Measurements from ENCODE around the gene CDK5RAP3. TPM values are rescaled to one million over a fixed set of nuclear protein-coding genes. Genes with fewer than 3 reads are reported as not detected.

CDK5RAP3 gene
- total and polyA plus RNA-seq, 2 of the 13 experiments (the other 11 are each of a cell fraction or from before 2014, with no cell fraction given): 128 to 154 TPM

DNA sequence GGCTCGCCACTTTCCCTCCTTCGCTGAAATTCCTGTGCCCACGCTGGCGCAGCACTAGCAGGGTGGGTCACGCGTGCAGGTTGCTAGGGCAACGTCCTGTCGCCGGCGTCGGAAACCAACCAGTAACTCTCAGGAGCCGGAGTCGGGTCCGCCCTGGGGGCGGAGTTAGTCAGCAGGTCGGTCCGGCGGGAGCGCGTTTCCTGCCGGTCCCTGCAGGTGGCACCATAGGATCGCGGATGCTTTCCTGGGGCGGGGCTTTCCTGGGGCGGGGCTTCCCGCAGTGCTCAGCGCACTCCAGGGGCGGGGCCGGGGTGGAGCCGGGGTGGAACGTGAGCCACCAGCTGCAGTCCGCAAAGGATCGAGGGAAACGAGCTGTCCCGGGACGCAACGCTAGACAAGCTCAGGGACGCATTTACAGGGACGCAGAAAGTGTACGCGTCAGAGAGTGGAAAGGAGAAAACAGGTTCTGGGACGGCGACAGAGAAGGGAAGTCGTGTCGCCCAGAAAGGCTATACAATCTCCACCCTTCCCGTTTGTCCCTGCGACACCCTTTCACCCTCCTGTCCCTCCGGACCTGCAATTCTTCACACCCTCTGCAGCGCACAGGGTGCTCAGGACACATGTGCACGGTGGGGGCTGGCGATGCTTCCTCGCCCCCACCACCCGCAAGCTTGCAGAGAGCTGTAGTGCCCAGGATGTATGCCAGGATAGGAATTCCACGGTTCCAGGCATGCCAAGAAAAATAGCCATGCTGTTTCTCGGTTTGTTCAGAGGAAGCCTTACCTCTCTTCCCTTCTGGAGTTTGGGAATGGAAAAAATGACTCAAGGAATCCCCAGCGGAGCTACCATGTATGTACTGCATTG, 54.4 kb downstream of the CDK5RAP3 start (continued):
- TF ChIP-seq, protein P1, sequence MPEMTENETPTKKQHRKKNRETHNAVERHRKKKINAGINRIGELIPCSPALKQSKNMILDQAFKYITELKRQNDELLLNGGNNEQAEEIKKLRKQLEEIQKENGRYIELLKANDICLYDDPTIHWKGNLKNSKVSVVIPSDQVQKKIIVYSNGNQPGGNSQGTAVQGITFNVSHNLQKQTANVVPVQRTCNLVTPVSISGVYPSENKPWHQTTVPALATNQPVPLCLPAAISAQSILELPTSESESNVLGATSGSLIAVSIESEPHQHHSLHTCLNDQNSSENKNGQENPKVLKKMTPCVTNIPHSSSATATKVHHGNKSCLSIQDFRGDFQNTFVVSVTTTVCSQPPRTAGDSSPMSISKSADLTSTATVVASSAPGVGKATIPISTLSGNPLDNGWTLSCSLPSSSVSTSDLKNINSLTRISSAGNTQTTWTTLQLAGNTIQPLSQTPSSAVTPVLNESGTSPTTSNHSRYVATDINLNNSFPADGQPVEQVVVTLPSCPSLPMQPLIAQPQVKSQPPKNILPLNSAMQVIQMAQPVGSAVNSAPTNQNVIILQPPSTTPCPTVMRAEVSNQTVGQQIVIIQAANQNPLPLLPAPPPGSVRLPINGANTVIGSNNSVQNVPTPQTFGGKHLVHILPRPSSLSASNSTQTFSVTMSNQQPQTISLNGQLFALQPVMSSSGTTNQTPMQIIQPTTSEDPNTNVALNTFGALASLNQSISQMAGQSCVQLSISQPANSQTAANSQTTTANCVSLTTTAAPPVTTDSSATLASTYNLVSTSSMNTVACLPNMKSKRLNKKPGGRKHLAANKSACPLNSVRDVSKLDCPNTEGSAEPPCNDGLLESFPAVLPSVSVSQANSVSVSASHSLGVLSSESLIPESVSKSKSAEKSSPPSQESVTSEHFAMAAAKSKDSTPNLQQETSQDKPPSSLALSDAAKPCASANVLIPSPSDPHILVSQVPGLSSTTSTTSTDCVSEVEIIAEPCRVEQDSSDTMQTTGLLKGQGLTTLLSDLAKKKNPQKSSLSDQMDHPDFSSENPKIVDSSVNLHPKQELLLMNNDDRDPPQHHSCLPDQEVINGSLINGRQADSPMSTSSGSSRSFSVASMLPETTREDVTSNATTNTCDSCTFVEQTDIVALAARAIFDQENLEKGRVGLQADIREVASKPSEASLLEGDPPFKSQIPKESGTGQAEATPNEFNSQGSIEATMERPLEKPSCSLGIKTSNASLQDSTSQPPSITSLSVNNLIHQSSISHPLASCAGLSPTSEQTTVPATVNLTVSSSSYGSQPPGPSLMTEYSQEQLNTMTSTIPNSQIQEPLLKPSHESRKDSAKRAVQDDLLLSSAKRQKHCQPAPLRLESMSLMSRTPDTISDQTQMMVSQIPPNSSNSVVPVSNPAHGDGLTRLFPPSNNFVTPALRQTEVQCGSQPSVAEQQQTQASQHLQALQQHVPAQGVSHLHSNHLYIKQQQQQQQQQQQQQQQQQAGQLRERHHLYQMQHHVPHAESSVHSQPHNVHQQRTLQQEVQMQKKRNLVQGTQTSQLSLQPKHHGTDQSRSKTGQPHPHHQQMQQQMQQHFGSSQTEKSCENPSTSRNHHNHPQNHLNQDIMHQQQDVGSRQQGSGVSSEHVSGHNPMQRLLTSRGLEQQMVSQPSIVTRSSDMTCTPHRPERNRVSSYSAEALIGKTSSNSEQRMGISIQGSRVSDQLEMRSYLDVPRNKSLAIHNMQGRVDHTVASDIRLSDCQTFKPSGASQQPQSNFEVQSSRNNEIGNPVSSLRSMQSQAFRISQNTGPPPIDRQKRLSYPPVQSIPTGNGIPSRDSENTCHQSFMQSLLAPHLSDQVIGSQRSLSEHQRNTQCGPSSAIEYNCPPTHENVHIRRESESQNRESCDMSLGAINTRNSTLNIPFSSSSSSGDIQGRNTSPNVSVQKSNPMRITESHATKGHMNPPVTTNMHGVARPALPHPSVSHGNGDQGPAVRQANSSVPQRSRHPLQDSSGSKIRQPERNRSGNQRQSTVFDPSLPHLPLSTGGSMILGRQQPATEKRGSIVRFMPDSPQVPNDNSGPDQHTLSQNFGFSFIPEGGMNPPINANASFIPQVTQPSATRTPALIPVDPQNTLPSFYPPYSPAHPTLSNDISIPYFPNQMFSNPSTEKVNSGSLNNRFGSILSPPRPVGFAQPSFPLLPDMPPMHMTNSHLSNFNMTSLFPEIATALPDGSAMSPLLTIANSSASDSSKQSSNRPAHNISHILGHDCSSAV (CRISPR knock-in tag; IDR thresholded peaks at IDR 0.05; ENCODE audit: borderline replicate concordance): no peak
- TF ChIP-seq PHF21A (CRISPR knock-in tag; IDR thresholded peaks at IDR 0.05): peak; percentile 91
- no peak for TF ChIP-seq ZNF670 (CRISPR knock-in tag; IDR thresholded peaks at IDR 0.05; ENCODE audit: borderline replicate concordance)
- 0 out of 2 replicates have a peak, but pooled peaks have one; percentile 63 for TF ChIP-seq ZNF605 (CRISPR knock-in tag; IDR thresholded peaks at IDR 0.05)
- TF ChIP-seq SATB2 (CRISPR knock-in tag; IDR thresholded peaks at IDR 0.05): no peak
- peak; percentile 37; the same call in 1 of the 2 replicates for TF ChIP-seq SRY (CRISPR knock-in tag; IDR thresholded peaks at IDR 0.05)
- TF ChIP-seq, protein P2, sequence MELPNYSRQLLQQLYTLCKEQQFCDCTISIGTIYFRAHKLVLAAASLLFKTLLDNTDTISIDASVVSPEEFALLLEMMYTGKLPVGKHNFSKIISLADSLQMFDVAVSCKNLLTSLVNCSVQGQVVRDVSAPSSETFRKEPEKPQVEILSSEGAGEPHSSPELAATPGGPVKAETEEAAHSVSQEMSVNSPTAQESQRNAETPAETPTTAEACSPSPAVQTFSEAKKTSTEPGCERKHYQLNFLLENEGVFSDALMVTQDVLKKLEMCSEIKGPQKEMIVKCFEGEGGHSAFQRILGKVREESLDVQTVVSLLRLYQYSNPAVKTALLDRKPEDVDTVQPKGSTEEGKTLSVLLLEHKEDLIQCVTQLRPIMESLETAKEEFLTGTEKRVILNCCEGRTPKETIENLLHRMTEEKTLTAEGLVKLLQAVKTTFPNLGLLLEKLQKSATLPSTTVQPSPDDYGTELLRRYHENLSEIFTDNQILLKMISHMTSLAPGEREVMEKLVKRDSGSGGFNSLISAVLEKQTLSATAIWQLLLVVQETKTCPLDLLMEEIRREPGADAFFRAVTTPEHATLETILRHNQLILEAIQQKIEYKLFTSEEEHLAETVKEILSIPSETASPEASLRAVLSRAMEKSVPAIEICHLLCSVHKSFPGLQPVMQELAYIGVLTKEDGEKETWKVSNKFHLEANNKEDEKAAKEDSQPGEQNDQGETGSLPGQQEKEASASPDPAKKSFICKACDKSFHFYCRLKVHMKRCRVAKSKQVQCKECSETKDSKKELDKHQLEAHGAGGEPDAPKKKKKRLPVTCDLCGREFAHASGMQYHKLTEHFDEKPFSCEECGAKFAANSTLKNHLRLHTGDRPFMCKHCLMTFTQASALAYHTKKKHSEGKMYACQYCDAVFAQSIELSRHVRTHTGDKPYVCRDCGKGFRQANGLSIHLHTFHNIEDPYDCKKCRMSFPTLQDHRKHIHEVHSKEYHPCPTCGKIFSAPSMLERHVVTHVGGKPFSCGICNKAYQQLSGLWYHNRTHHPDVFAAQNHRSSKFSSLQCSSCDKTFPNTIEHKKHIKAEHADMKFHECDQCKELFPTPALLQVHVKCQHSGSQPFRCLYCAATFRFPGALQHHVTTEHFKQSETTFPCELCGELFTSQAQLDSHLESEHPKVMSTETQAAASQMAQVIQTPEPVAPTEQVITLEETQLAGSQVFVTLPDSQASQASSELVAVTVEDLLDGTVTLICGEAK (IDR thresholded peaks at IDR 0.05): no peak
- TF ChIP-seq, protein P2 (CRISPR knock-in tag; IDR thresholded peaks at IDR 0.05): peak; percentile 61
- TF ChIP-seq JUN (CRISPR knock-in tag; IDR thresholded peaks at IDR 0.05): no peak
- peak; percentile 46; the same call in 1 of the 2 replicates for TF ChIP-seq RXRA (CRISPR knock-in tag; IDR thresholded peaks at IDR 0.05)
